HepG2 (cell line): ENCODE measurements around the gene RBCK1. TPM values are rescaled to one million over a fixed set of nuclear protein-coding genes. Genes with fewer than 3 reads are reported as not detected.
A peak's percentile ranks its signal among the peaks of the same experiment; 100 is the strongest.

Experiments
- CHD4 ChIP-seq: fragments of 200-600 bp; sonication (generic); IDR thresholded peaks from 2 replicates; pipeline ENCODE4 v1.7.0; 2017; ENCODE audit warnings: mild to moderate bottlenecking, low read length, borderline replicate concordance
- KAT7 ChIP-seq: IDR thresholded peaks from 2 replicates; pipeline ENCODE4 v1.6.1; 2018; ENCODE audit warnings: borderline replicate concordance, missing compliant biosample characterization
- NR2F1 ChIP-seq, 2 experiments: fragments of 450-650 bp in 1 of 2; formaldehyde crosslinking in 1 of 2; IDR thresholded peaks; 2 replicates each; pipeline versions ENCODE4 v1.5.0 to v1.6.1; 2016 to 2020; ENCODE audit warnings: mild to moderate bottlenecking in 1 of 2, missing compliant biosample characterization in 1 of 2, missing genetic modification reagents in 1 of 2, moderate library complexity in 1 of 2
- POLR2G ChIP-seq: fragments of 200-400 bp; formaldehyde crosslinking; IDR thresholded peaks from 2 replicates; pipeline ENCODE4 v1.6.1; 2018; ENCODE audit warnings: mild to moderate bottlenecking, low read depth, low read length, moderate library complexity
- PRDM15 ChIP-seq: sonication (generic); formaldehyde crosslinking; IDR thresholded peaks from 2 replicates; pipeline ENCODE4 v1.4.0; 2020; ENCODE audit warnings: missing genetic modification reagents
- SIN3A ChIP-seq: IDR thresholded peaks from 2 replicates; pipeline ENCODE4 v1.6.1; 2011; ENCODE audit warnings: low read depth, mild to moderate bottlenecking, control low read depth, low read length, borderline replicate concordance
- TCF12 ChIP-seq, 2 experiments: fragments of 450-650 bp in 1 of 2; sonication (generic) in 1 of 2; formaldehyde crosslinking in 1 of 2; IDR thresholded peaks; 2 replicates each; pipeline versions ENCODE4 v1.6.1 to v1.8.0; 2017 to 2022; ENCODE audit warnings: antibody characterized with exemption in 1 of 2, mild to moderate bottlenecking in 1 of 2, missing genetic modification reagents in 1 of 2, moderate library complexity in 1 of 2
- ZNF354B ChIP-seq: sonication (generic); formaldehyde crosslinking; IDR thresholded peaks from 2 replicates; pipeline ENCODE4 v1.8.0; 2022; ENCODE audit warnings: mild to moderate bottlenecking, missing genetic modification reagents
- ZNF569 ChIP-seq: sonication (generic); formaldehyde crosslinking; IDR thresholded peaks from 2 replicates; pipeline ENCODE4 v1.5.0; 2020; ENCODE audit warnings: mild to moderate bottlenecking, missing genetic modification reagents, moderate library complexity, borderline replicate concordance
- polyA plus RNA-seq, 8 experiments: library from polyadenylated mRNA; depleted of rRNA in 3 of 8; stranded (reverse) in 7 of 8; unstranded in 1 of 8; fragments of >200 nt; fragmentation: Illumina TruSeq in 4 of 8; extraction: Trizol in 4 of 8; gene quantifications; 2 replicates each; pipeline versions ENCODE4 v1.2.1 to v1.2.3, GENCODE V29; 2011 to 2016; ENCODE audit warnings: low read depth in 4 of 8, missing spikeins in 1 of 8, mixed read lengths in 1 of 8; ENCODE audit not compliant: insufficient read depth in 1 of 8
- total RNA-seq, 5 experiments: library from RNA; depleted of rRNA; stranded (reverse); fragments of >200 nt; fragmentation: Illumina TruSeq; extraction: Trizol; gene quantifications; 2 replicates each; pipeline ENCODE4 v1.2.3, GENCODE V29; 2016; ENCODE audit warnings: low read depth in 1 of 5
- TF ChIP-seq, protein P1 (sequence below): sonication (generic); formaldehyde crosslinking; IDR thresholded peaks from 2 replicates; pipeline ENCODE4 v1.8.1; 2023; ENCODE audit warnings: mild to moderate bottlenecking, moderate library complexity, missing genetic modification reagents
- TF ChIP-seq, protein P2 (sequence below): sonication (generic); formaldehyde crosslinking; IDR thresholded peaks from 2 replicates; pipeline ENCODE4 v1.4.0; 2020; ENCODE audit warnings: missing genetic modification reagents, borderline replicate concordance
- TF ChIP-seq, protein P3 (sequence below): sonication (generic); formaldehyde crosslinking; conservative IDR thresholded peaks from 2 replicates; pipeline ENCODE4 v1.4.0; 2020; ENCODE audit warnings: missing genetic modification reagents
- TF ChIP-seq, protein P4 (sequence below): sonication (generic); formaldehyde crosslinking; IDR thresholded peaks from 2 replicates; pipeline ENCODE4 v1.4.0; 2020; ENCODE audit warnings: missing genetic modification reagents
- TF ChIP-seq, protein P5 (sequence below): sonication (generic); formaldehyde crosslinking; IDR thresholded peaks from 2 replicates; pipeline ENCODE4; 2020; ENCODE audit warnings: missing genetic modification reagents, mild to moderate bottlenecking, borderline replicate concordance

RBCK1 gene
- total and polyA plus RNA-seq, 2 of the 13 experiments (the other 11 are each of a cell fraction or from before 2014, with no cell fraction given), result 149 to 215 TPM

DNA sequence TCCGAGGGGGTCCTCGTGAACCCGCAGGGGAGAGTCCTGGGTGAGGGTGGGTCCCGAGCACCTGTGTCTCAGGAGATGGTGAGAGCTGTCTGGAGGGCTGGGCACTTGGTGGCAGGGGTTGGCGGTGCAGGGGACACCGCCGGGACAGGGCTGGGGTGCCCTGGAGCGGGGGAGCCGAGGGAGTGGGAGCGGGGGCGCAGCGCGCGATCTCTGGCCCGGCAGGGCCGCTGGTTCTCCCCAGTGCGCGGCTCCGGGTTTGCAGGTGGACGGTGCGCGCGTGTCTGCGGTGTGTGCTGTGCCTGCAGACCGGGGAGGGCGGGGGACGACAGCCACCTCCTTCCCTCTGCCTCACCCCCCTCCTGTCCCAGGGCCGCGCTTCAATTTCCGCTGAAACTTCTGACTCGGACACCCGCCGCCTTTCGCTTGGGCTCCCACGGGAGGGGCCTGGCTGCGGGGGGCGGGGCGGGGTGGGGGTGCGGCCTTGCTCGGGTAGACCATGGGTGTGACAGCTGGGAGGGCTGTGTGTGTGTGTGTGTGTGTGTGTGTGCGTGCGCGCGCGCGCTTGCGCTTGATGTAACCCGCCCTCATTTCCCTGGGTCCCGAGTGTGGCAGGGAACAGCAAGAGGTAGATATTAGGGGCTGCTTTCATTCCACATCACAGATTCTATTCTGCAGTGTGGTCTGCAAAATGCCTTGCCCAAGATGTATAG, 26.4 kb upstream of the RBCK1 start (continued):
- TF ChIP-seq PRDM15 (CRISPR knock-in tag) (no peak), NR2F1 (CRISPR knock-in tag; IDR thresholded peaks at IDR 0.05) (no peak; a peak in 1 of 4 replicates), ZNF354B (no peak; the same call in 1 of the 2 replicates), CHD4 (no peak), KAT7 (peak; percentile 97; the same call in 1 of the 2 replicates), ZNF569 (CRISPR knock-in tag) (no peak), TCF12 (IDR thresholded peaks at IDR 0.05) (no peak), TCF12 (CRISPR knock-in tag; IDR thresholded peaks at IDR 0.05) (peak; percentile 66; the same call in 1 of the 2 replicates), POLR2G (peak; percentile 94), SIN3A (peak; percentile 91)
- TF ChIP-seq, protein P1, sequence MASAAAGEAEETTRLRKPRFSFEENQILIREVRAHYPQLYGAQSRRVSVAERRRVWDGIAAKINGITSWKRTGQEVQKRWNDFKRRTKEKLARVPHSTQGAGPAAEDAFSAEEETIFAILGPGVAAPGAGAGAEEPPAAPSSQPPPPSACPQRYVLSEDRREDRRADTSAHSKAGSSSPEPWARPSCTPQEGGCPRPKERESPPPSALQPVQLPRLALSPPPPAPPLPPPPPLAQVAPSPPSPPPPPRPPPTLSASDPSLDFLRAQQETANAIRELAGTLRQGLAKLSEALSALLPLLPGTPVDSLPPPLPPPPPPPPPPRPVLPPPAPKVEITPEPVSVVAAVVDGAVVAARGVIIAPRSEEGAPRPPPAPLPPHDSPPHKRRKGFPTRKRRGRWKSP (CRISPR knock-in tag), result peak; percentile 73; the same call in 1 of the 2 replicates
- TF ChIP-seq, protein P2, sequence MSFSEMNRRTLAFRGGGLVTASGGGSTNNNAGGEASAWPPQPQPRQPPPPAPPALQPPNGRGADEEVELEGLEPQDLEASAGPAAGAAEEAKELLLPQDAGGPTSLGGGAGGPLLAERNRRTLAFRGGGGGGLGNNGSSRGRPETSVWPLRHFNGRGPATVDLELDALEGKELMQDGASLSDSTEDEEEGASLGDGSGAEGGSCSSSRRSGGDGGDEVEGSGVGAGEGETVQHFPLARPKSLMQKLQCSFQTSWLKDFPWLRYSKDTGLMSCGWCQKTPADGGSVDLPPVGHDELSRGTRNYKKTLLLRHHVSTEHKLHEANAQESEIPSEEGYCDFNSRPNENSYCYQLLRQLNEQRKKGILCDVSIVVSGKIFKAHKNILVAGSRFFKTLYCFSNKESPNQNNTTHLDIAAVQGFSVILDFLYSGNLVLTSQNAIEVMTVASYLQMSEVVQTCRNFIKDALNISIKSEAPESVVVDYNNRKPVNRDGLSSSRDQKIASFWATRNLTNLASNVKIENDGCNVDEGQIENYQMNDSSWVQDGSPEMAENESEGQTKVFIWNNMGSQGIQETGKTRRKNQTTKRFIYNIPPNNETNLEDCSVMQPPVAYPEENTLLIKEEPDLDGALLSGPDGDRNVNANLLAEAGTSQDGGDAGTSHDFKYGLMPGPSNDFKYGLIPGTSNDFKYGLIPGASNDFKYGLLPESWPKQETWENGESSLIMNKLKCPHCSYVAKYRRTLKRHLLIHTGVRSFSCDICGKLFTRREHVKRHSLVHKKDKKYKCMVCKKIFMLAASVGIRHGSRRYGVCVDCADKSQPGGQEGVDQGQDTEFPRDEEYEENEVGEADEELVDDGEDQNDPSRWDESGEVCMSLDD (CRISPR knock-in tag), result peak; percentile 80; the same call in 1 of the 2 replicates
- TF ChIP-seq, protein P3, sequence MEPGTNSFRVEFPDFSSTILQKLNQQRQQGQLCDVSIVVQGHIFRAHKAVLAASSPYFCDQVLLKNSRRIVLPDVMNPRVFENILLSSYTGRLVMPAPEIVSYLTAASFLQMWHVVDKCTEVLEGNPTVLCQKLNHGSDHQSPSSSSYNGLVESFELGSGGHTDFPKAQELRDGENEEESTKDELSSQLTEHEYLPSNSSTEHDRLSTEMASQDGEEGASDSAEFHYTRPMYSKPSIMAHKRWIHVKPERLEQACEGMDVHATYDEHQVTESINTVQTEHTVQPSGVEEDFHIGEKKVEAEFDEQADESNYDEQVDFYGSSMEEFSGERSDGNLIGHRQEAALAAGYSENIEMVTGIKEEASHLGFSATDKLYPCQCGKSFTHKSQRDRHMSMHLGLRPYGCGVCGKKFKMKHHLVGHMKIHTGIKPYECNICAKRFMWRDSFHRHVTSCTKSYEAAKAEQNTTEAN (CRISPR knock-in tag), result peak; percentile 85; the same call in 1 of the 2 replicates
- TF ChIP-seq, protein P4, sequence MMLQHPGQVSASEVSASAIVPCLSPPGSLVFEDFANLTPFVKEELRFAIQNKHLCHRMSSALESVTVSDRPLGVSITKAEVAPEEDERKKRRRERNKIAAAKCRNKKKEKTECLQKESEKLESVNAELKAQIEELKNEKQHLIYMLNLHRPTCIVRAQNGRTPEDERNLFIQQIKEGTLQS (CRISPR knock-in tag), result peak; percentile 21; the same call in 1 of the 2 replicates
- TF ChIP-seq, protein P5, sequence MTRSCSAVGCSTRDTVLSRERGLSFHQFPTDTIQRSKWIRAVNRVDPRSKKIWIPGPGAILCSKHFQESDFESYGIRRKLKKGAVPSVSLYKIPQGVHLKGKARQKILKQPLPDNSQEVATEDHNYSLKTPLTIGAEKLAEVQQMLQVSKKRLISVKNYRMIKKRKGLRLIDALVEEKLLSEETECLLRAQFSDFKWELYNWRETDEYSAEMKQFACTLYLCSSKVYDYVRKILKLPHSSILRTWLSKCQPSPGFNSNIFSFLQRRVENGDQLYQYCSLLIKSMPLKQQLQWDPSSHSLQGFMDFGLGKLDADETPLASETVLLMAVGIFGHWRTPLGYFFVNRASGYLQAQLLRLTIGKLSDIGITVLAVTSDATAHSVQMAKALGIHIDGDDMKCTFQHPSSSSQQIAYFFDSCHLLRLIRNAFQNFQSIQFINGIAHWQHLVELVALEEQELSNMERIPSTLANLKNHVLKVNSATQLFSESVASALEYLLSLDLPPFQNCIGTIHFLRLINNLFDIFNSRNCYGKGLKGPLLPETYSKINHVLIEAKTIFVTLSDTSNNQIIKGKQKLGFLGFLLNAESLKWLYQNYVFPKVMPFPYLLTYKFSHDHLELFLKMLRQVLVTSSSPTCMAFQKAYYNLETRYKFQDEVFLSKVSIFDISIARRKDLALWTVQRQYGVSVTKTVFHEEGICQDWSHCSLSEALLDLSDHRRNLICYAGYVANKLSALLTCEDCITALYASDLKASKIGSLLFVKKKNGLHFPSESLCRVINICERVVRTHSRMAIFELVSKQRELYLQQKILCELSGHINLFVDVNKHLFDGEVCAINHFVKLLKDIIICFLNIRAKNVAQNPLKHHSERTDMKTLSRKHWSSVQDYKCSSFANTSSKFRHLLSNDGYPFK (CRISPR knock-in tag), result 0 out of 2 replicates have a peak, but pooled peaks have one; percentile 33
